HCT116 (cell line): ENCODE data around the gene HEXD.

ENCODE experiments used
- CBX3 ChIP-seq: IDR thresholded peaks from 2 replicates; pipeline ENCODE4 v1.6.1; 2012; ENCODE audit warnings: low read depth
- CTCF ChIP-seq, 3 experiments: fragments of 200-600 bp in 1 of 3; sonication (generic) in 1 of 3; IDR thresholded peaks in 2 of 3; conservative IDR thresholded peaks in 1 of 3; 2 replicates each; pipeline ENCODE4 v1.5.1; 2012 to 2017; ENCODE audit warnings: low read depth in 2 of 3, low read length in 2 of 3, antibody characterized with exemption in 1 of 3, borderline replicate concordance in 1 of 3, control low read depth in 1 of 3, mild to moderate bottlenecking in 1 of 3, mixed read lengths in 1 of 3, mixed run types in 1 of 3, moderate library complexity in 1 of 3; ENCODE audit not compliant: insufficient read depth in 1 of 3
- EZH2 ChIP-seq: fragments of 200-600 bp; sonication (generic); IDR thresholded peaks from 2 replicates; pipeline ENCODE4 v1.6.1; 2017; ENCODE audit warnings: antibody characterized with exemption, mixed run types
- EZH2phosphoT487 ChIP-seq: fragments of 200-600 bp; IDR thresholded peaks from 2 replicates; pipeline ENCODE4 v1.6.1; 2018; ENCODE audit warnings: antibody characterized with exemption, borderline replicate concordance
- FOSL1 ChIP-seq: IDR thresholded peaks from 2 replicates; pipeline ENCODE4 v1.6.1; 2012; ENCODE audit warnings: low read depth
- POLR2A ChIP-seq: IDR thresholded peaks from 2 replicates; pipeline ENCODE4 v1.7.0; 2011; ENCODE audit warnings: borderline replicate concordance; ENCODE audit not compliant: insufficient read depth, insufficient read length; ENCODE audit errors: extremely low read depth
- TCF7L2 ChIP-seq: IDR thresholded peaks from 2 replicates; pipeline ENCODE4 v1.7.0; 2011; ENCODE audit warnings: borderline replicate concordance, inconsistent platforms; ENCODE audit not compliant: insufficient read depth, insufficient read length; ENCODE audit errors: extremely low read depth

GRCh38 chr17:82477934-82478333 is 59.8 kb downstream of the HEXD start:
- TF ChIP-seq CTCF (IDR thresholded peaks at IDR 0.05 in 2 of 3, conservative IDR thresholded peaks at IDR 0.05 in 1 of 3; ENCODE audit: borderline replicate concordance in 1 of 3, insufficient read depth in 1 of 3, low read depth in 2 of 3, low read length in 2 of 3) (no peak), TCF7L2 (no peak), POLR2A (no peak), CBX3 (no peak), EZH2 (no peak), EZH2phosphoT487 (no peak), FOSL1 (no peak)
